Spleen (tissue), 11 donors: Measurements from ENCODE around the gene SAP30BP. TPM values are rescaled to one million over a fixed set of nuclear protein-coding genes. Genes with fewer than 3 reads are reported as not detected.

Experiments used
- DNase-seq: peaks from one replicate; pipeline ENCODE4 v3.0.0-alpha.2; 2020
- H3K27ac ChIP-seq, 8 donors: fragments of 200-600 bp; sonication (generic) in 7 of 8; 1 replicate in 4 of 8; 2 replicates in 4 of 8; pipeline versions ENCODE4 v1.5.0 to v1.8.0; 2016 to 2021; ENCODE audit warnings: inconsistent platforms in 4 of 8, mild to moderate bottlenecking in 4 of 8, moderate library complexity in 1 of 8
- H3K27me3 ChIP-seq, 7 donors: fragments of 200-600 bp; sonication (generic) in 6 of 7; replicated peaks in 1 of 7; 1 replicate in 4 of 7; 2 replicates in 3 of 7; pipeline versions ENCODE4 v1.5.0 to v1.8.0; 2016 to 2021; ENCODE audit warnings: inconsistent platforms in 3 of 7, mild to moderate bottlenecking in 1 of 7
- H3K36me3 ChIP-seq, 6 donors: fragments of 200-600 bp; sonication (generic) in 5 of 6; 1 replicate in 4 of 6; 2 replicates in 2 of 6; pipeline versions ENCODE4 v1.5.0 to v1.8.0; 2016 to 2021; ENCODE audit warnings: inconsistent platforms in 2 of 6
- H3K4me1 ChIP-seq, 6 donors: fragments of 200-600 bp; sonication (generic) in 5 of 6; 1 replicate in 3 of 6; 2 replicates in 3 of 6; pipeline versions ENCODE4 v1.5.0 to v1.8.0; 2016 to 2021; ENCODE audit warnings: inconsistent platforms in 3 of 6
- H3K4me3 ChIP-seq, 8 donors: fragments of 200-600 bp; sonication (generic) in 7 of 8; 1 replicate in 4 of 8; 2 replicates in 4 of 8; pipeline versions ENCODE4 v1.5.0 to v1.8.0; 2016 to 2021; ENCODE audit warnings: inconsistent platforms in 4 of 8, mild to moderate bottlenecking in 4 of 8, moderate library complexity in 2 of 8
- H3K9me3 ChIP-seq, 8 donors: fragments of 200-600 bp; sonication (generic) in 7 of 8; 1 replicate in 4 of 8; 2 replicates in 4 of 8; pipeline versions ENCODE4 v1.5.0 to v1.8.0; 2016 to 2021; ENCODE audit warnings: inconsistent platforms in 4 of 8
- POLR2A ChIP-seq, 3 donors: fragments of 450-650 bp; IDR thresholded peaks; one replicate each; pipeline ENCODE4 v1.5.1; 2017; ENCODE audit warnings: antibody characterized with exemption in 3 of 3, mild to moderate bottlenecking in 1 of 3
- POLR2AphosphoS5 ChIP-seq, 3 donors: sonication (generic); formaldehyde crosslinking; IDR thresholded peaks; one replicate each; pipeline ENCODE4 v1.5.1; 2017; ENCODE audit warnings: antibody characterized with exemption in 3 of 3
- WGBS, 5 donors: extraction: QIAGEN DNeasy Blood & Tissue Kit in 3 of 5; methylation state at CpG; one replicate each; pipeline versions ENCODE4 v1.1.5 to v1.1.7; 2013 to 2018; 5-methylcytosine and 5-hydroxymethylcytosine counted together
- intact Hi-C: fragments of 100-400 bp; cut with DNase I; formaldehyde crosslinking; loops from one replicate; pipeline ENCODE4 v1.15.0; 2023; ENCODE audit warnings: low total_unique reads
- polyA plus RNA-seq, 3 donors: library from polyadenylated mRNA; stranded (reverse); fragments of 200-250 nt; gene quantifications; one replicate each; pipeline ENCODE4 v1.2.1, GENCODE V29; 2013
- total RNA-seq, 7 donors: library from RNA; depleted of rRNA in 3 of 7; stranded (reverse); fragments of >200 nt in 3 of 7; fragmentation: NEBNext Ultra II Directional in 4 of 7; extraction: Animal tissue kit (Norgen Biotek cat#: 25700) in 4 of 7; gene quantifications; one replicate each; pipeline versions ENCODE4 v1.1.0 to v1.2.1, GENCODE V29; 2016 to 2021
- TF ChIP-seq, protein P1 (sequence below), 11 experiments: fragments of 200-600 bp in 7 of 11; fragments of 450-650 bp in 4 of 11; sonication (generic) in 4 of 11; IDR thresholded peaks in 8 of 11; conservative IDR thresholded peaks in 3 of 11; 1 replicate in 7 of 11; 2 replicates in 4 of 11; pipeline versions ENCODE4 v1.4.0 to v1.8.0; 2016 to 2021; ENCODE audit warnings: antibody characterized with exemption in 11 of 11, inconsistent platforms in 4 of 11, mild to moderate bottlenecking in 1 of 11
- donor health status: healthy with polysubstance abuse.
- donor health status: DM: no; HTN: no; CAD: no; lungs with moderate emphysema.
- donor health status: DM: no; HTN: no; CAD: no.
- donor health status: Bipolar disorder and iron deficiency.
- donor health status: healthy.
- donor health status: DM: no; HTN: no; CAD: no.
- donor health status: DM: yes; HTN: yes; CAD: no.

The SAP30BP gene
- total and polyA plus RNA-seq, 10 donors, result 53.8 to 110 (median 75.4) TPM

DNA sequence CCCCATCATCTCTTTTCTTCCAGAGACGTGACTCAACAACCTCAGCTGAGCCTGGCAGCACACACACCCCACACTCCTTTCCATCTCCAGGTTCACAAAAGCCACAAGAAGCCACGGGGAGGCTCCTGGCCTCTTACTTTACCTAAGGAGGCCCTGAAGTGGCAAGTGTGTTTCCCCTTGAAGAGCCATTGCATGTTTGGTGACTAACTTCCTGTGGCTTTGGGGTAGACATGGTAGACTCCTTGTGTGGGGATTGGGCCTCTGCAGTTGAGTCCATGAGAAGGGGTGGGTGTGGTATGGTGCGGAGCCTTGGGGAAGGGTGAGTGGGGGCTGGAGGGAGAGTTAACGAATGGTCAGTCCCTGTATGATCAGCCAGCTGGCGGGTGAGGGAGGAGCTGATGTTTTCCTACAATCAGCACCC lies 24.2 kb downstream of the SAP30BP start:
- TF ChIP-seq, protein P1, sequence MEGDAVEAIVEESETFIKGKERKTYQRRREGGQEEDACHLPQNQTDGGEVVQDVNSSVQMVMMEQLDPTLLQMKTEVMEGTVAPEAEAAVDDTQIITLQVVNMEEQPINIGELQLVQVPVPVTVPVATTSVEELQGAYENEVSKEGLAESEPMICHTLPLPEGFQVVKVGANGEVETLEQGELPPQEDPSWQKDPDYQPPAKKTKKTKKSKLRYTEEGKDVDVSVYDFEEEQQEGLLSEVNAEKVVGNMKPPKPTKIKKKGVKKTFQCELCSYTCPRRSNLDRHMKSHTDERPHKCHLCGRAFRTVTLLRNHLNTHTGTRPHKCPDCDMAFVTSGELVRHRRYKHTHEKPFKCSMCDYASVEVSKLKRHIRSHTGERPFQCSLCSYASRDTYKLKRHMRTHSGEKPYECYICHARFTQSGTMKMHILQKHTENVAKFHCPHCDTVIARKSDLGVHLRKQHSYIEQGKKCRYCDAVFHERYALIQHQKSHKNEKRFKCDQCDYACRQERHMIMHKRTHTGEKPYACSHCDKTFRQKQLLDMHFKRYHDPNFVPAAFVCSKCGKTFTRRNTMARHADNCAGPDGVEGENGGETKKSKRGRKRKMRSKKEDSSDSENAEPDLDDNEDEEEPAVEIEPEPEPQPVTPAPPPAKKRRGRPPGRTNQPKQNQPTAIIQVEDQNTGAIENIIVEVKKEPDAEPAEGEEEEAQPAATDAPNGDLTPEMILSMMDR (IDR thresholded peaks at IDR 0.05 in 8 of 11, conservative IDR thresholded peaks at IDR 0.05 in 3 of 11), result no peak
- TF ChIP-seq POLR2AphosphoS5 (IDR thresholded peaks at IDR 0.05), result no peak
- Histone ChIP-seq H3K36me3 (peaks cover 0 to 69% (median 37%) of the 10 kb centered on the region in 6 donors), H3K27ac (peak overlapping the region in 3 of 8 donors; percentile 82 to 85 (median 84))

DNA sequence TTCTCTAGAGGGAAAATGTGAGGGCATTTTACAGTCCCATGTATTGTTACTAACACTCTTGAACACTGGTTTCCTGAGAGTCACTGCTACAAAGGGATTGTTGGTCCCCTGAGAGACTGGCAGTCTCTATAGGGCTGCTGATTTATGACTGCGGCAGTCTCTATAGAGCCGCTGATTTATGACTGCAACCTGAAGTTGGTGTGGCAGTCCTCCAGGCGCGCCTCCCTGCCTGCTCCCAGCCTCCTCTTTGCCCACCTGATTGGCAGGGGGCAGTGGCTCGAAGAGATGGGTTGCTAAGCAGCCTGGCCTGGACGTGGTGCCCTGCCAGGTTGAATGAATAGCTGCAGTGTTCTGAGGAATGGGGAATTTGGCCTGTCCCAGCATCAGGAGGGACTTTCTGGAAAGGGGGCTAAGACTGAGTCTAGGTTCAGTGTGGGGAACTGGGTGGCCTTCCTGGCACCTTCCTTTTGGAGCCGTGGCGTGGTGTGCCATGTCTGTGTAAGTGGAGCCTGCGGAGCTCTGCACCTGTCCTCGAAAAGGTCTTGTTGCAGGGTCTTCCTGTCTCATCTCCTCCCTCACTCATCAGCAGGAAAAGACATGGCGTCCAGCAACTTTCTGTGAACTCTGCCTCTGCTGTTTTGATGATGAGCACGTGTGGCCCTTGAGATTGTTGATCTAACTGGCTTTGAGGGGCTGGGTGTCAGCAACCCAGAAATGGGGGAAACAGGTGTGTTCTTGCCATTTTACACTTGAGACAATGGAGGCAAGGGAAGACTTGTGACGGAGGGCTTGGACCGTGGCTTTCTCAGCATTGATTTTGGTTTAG lies 24.9 kb downstream of the SAP30BP start:
- intact Hi-C loops, result no loop called here
- Histone ChIP-seq H3K9me3 (no peaks in the 10 kb centered on the region), H3K27ac (peak overlapping the region in 4 of 8 donors; percentile 48 to 85 (median 83)), H3K27me3 (no peaks in the 10 kb centered on the region), H3K4me3 (no peak overlapping the region), H3K36me3 (peaks cover 0 to 75% (median 38%) of the 10 kb centered on the region in 6 donors), H3K4me1 (peaks cover 31 to 88% (median 62%) of the 10 kb centered on the region in 6 donors)
- WGBS, 5 donors, result 76 to 88% (median 80%) methylated on average over 12 to 14 of the region's 14 CpGs
- peak; percentile 34 for DNase-seq
- TF ChIP-seq POLR2AphosphoS5 (IDR thresholded peaks at IDR 0.05), result no peak
- TF ChIP-seq, protein P1 (IDR thresholded peaks at IDR 0.05 in 8 of 11, conservative IDR thresholded peaks at IDR 0.05 in 3 of 11), result no peak

More for the DNA sequence above, 24.2 kb downstream of the SAP30BP start:
- WGBS, 5 donors, result 57 to 79% (median 66%) methylated on average over 5 of the region's 5 CpGs
- Histone ChIP-seq H3K4me1 (peaks cover 38 to 90% (median 65%) of the 10 kb centered on the region in 6 donors), H3K9me3 (no peaks in the 10 kb centered on the region), H3K27me3 (no peaks in the 10 kb centered on the region), H3K4me3 (no peak overlapping the region)
- intact Hi-C loops, result no loop called here
- peak; percentile 32 for DNase-seq

DNA sequence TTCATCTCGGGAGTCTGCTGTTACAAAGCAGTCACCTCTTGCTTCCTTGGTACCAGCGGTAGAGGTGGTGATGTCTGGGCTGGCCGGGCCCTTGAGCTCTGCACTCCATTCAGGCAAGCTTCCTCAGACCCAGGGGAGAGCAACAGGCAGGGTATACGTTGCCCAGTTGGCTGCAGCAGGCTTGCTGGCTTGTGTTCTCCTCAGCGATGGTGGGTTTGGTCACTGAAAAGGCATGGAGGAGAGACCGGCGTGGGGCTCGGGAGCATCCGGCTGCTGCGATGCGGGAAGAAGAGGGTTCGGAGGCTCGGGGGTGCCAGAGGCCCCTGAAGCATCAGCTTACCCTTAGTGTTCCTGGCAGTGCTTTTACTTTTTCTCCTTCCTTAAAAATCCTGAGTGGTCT lies 25.8 kb downstream of the SAP30BP start:
- H3K4me1 ChIP-seq, result peaks cover 25 to 88% (median 60%) of the 10 kb centered on the region in 6 donors
- H3K27ac ChIP-seq, result peak overlapping the region in 5 of 8 donors; percentile 48 to 82 (median 64)
- H3K36me3 ChIP-seq, result peaks cover 0 to 79% (median 45%) of the 10 kb centered on the region in 6 donors
- WGBS, 5 donors, result 93 to 98% (median 94%) methylated on average over 13 of the region's 13 CpGs
- no peaks in the 10 kb centered on the region for H3K27me3 ChIP-seq
- peak; percentile 61 for DNase-seq
- no peak for TF ChIP-seq POLR2AphosphoS5 (IDR thresholded peaks at IDR 0.05)
- TF ChIP-seq POLR2A (IDR thresholded peaks at IDR 0.05), result no peak
- TF ChIP-seq, protein P1 (IDR thresholded peaks at IDR 0.05 in 8 of 11, conservative IDR thresholded peaks at IDR 0.05 in 3 of 11), result no peak
- H3K9me3 ChIP-seq, result no peaks in the 10 kb centered on the region
- intact Hi-C loops, result no loop called here
- no peak overlapping the region for H3K4me3 ChIP-seq
